ENCODE results near the gene CDCA7. TPM values are rescaled to one million over a fixed set of nuclear protein-coding genes. Genes with fewer than 3 reads are reported as not detected.

CDCA7 gene
- total RNA-seq, 1 experiment from 2014 or later: 29.3 TPM

- BruUV-seq (replicated peaks): no TSS peak
- H3K9ac ChIP-seq (ENCODE audit: low read length): peak overlapping the region; percentile 92
- DNase-seq (no peak), ATAC-seq (no peak)
- peak overlapping the region; percentile 79 for H3K4me3 ChIP-seq (ENCODE audit: low read length)
- peaks cover 17% of the 10 kb centered on the region; the same call in 1 of the 2 replicates for H4K20me1 ChIP-seq (ENCODE audit: low read length)
- H3K27me3 ChIP-seq (ENCODE audit: low read length): no peaks in the 10 kb centered on the region
- peaks cover 20% of the 10 kb centered on the region for H3K4me1 ChIP-seq (ENCODE audit: insufficient read depth, low read length)
- H3K36me3 ChIP-seq (ENCODE audit: low read depth, low read length): peaks cover 3% of the 10 kb centered on the region; the same call in 1 of the 2 replicates
- ChIA-PET CTCF (no interaction called here), POLR2A (ENCODE audit: unreplicated experiment) (no interaction called here)
- peak overlapping the region; percentile 92 for H2AFZ ChIP-seq (ENCODE audit: low read length)
- no peak for TF ChIP-seq EZH2phosphoT487 (IDR thresholded peaks at IDR 0.05; ENCODE audit: borderline replicate concordance, low read length)
- no peak for TF ChIP-seq CTCF (conservative IDR thresholded peaks at IDR 0.05; ENCODE audit: low read depth, low read length)
- TF ChIP-seq EZH2 (IDR thresholded peaks at IDR 0.05; ENCODE audit: low read length, unreplicated experiment): no peak
- H3K9me2 ChIP-seq (replicated peaks; ENCODE audit: low read length): no peaks in the 10 kb centered on the region
- H3K9me3 ChIP-seq (ENCODE audit: low read length): no peaks in the 10 kb centered on the region
- H3K4me2 ChIP-seq (ENCODE audit: low read length): peak overlapping the region; percentile 88
- no peaks in the 10 kb centered on the region for H3F3A ChIP-seq (ENCODE audit: low read length, unreplicated experiment)
- peaks cover 36% of the 10 kb centered on the region for H3K79me2 ChIP-seq (ENCODE audit: low read length)
- intact Hi-C loops (cut with micrococcal nuclease): no loop called here
- no peak overlapping the region for H3K27ac ChIP-seq (ENCODE audit: low read length)
These were observed 1.1 kb upstream of the CDCA7 start for GRCh38 chr2:173353556-173353955.

GRCh38 chr2:173354073-173354581, 545 bp upstream of the CDCA7 start:
- no peak; the same call in 1 of the 2 replicates for ATAC-seq

More at GRCh38 chr2:173354073-173354581, 545 bp upstream of the CDCA7 start:
- Histone ChIP-seq H3F3A (ENCODE audit: low read length, unreplicated experiment) (no peaks in the 10 kb centered on the region), H3K9me2 (replicated peaks; ENCODE audit: low read length) (no peaks in the 10 kb centered on the region), H3K36me3 (ENCODE audit: low read depth, low read length) (peaks cover 7% of the 10 kb centered on the region; the same call in 1 of the 2 replicates), H3K27me3 (ENCODE audit: low read length) (no peaks in the 10 kb centered on the region), H3K79me2 (ENCODE audit: low read length) (peaks cover 42% of the 10 kb centered on the region), H3K4me1 (ENCODE audit: insufficient read depth, low read length) (peaks cover 20% of the 10 kb centered on the region), H3K27ac (ENCODE audit: low read length) (peak overlapping the region; percentile 69), H3K9me3 (ENCODE audit: low read length) (no peaks in the 10 kb centered on the region), H3K4me2 (ENCODE audit: low read length) (peak overlapping the region; percentile 88), H3K9ac (ENCODE audit: low read length) (peak overlapping the region; percentile 92), H3K4me3 (ENCODE audit: low read length) (peak overlapping the region; percentile 79), H2AFZ (ENCODE audit: low read length) (peak overlapping the region; percentile 92), H4K20me1 (ENCODE audit: low read length) (peaks cover 17% of the 10 kb centered on the region; the same call in 1 of the 2 replicates)
- CTCF ChIA-PET: no interaction called here
- POLR2A ChIA-PET (ENCODE audit: unreplicated experiment): no interaction called here
- intact Hi-C loops (cut with micrococcal nuclease): loop anchor here (1.0 kb wide), 1 partner anchor 327 kb away; no protein-coding TSS in a partner anchor
- DNase-seq: no peak
- BruUV-seq (replicated peaks): no TSS peak
- TF ChIP-seq EZH2phosphoT487 (IDR thresholded peaks at IDR 0.05; ENCODE audit: borderline replicate concordance, low read length): no peak
- no peak for TF ChIP-seq EZH2 (IDR thresholded peaks at IDR 0.05; ENCODE audit: low read length, unreplicated experiment)
- TF ChIP-seq CTCF (conservative IDR thresholded peaks at IDR 0.05; ENCODE audit: low read depth, low read length): no peak

Data from PC-3 (cell line).